AG04450 (cell line): ENCODE measurements around the gene CASKIN1. TPM values are rescaled to one million over a fixed set of nuclear protein-coding genes. Genes with fewer than 3 reads are reported as not detected.

Experiments
- CTCF ChIA-PET: fragments of 300-600, 350-600 bp; formaldehyde crosslinking; extraction: SDS; loops from one replicate; lab custom pipeline; 2022; ENCODE audit warnings: antibody characterized with exemption, inconsistent platforms; lab: Charles Lee
- POLR2A ChIA-PET: fragments of 350-600 bp; formaldehyde crosslinking; extraction: SDS; loops from one replicate; lab custom pipeline; 2021; ENCODE audit warnings: antibody characterized with exemption, inconsistent platforms; lab: Yijun Ruan, JAX
- DNase-seq: peaks from one replicate; pipeline ENCODE4 v3.0.0-alpha.2; 2011; ENCODE audit warnings: low read depth, low spot score
- H3K27ac ChIP-seq: one replicate; pipeline ENCODE4 v1.5.1; 2012; ENCODE audit warnings: low read depth, low read length, control low read depth
- H3K27me3 ChIP-seq: one replicate; pipeline ENCODE4 v1.6.0; 2012; ENCODE audit warnings: low read length; ENCODE audit not compliant: control insufficient read depth, insufficient read depth
- H3K4me3 ChIP-seq: 2 replicates; pipeline ENCODE4 v1.5.1; 2011; ENCODE audit warnings: mild to moderate bottlenecking, low read depth, low read length, control low read depth
- H3K9me3 ChIP-seq: 2 replicates; pipeline ENCODE4 v1.5.1; 2012; ENCODE audit warnings: low read length; ENCODE audit not compliant: control insufficient read depth, insufficient read depth
- polyA plus RNA-seq: library from polyadenylated mRNA; depleted of rRNA; stranded (reverse); fragments of >200 nt; gene quantifications from 2 replicates; pipeline ENCODE4 v1.2.3, GENCODE V29; 2011
- TF ChIP-seq, protein P1 (sequence below): IDR thresholded peaks from 2 replicates; pipeline ENCODE4 v1.5.1; 2011; ENCODE audit warnings: low read depth, low read length, control low read depth, inconsistent platforms

Gene CASKIN1
- polyA plus RNA-seq, 1 experiment, result 0.02 TPM

DNA sequence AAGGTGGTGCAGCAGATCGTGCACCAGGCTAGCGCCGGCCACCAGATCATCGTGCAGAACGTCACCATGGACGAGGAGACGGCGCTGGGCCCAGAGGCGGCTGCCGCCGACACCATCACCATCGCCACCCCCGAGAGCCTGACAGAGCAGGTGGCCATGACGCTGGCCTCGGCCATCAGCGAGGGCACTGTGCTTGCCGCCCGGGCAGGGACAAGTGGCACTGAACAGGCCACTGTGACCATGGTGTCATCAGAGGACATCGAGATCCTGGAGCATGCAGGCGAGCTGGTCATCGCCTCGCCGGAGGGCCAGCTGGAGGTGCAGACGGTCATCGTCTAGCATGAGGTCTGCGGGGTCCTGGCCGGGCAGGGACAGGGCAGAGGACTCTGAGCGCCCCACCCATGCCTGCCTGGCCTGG lies 38.8 kb upstream of the CASKIN1 start:
- CTCF ChIA-PET, result interaction anchor here (0.7 kb wide), 1 partner anchor 227 kb away, joined by 9 read pairs; no protein-coding TSS in a partner anchor

DNA sequence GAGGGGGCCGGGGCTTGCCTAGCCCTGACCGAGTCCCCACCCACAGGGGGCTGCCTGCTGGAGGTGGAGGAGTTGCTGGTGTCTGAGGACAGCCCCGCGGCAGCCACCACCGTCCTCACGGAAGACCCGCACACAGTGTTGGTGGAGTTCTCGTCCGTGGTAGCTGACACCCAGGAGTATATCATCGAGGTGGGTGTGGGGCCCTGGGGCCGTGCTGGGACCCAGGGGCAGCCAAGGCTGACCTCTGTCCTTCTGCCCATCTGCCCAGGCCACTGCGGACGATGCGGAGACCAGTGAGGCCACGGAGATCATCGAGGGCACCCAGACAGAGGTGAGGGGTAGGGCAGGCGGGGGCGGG lies 38.4 kb upstream of the CASKIN1 start:
- ChIA-PET CTCF (no interaction called here), POLR2A (no interaction called here)
- TF ChIP-seq, protein P1, sequence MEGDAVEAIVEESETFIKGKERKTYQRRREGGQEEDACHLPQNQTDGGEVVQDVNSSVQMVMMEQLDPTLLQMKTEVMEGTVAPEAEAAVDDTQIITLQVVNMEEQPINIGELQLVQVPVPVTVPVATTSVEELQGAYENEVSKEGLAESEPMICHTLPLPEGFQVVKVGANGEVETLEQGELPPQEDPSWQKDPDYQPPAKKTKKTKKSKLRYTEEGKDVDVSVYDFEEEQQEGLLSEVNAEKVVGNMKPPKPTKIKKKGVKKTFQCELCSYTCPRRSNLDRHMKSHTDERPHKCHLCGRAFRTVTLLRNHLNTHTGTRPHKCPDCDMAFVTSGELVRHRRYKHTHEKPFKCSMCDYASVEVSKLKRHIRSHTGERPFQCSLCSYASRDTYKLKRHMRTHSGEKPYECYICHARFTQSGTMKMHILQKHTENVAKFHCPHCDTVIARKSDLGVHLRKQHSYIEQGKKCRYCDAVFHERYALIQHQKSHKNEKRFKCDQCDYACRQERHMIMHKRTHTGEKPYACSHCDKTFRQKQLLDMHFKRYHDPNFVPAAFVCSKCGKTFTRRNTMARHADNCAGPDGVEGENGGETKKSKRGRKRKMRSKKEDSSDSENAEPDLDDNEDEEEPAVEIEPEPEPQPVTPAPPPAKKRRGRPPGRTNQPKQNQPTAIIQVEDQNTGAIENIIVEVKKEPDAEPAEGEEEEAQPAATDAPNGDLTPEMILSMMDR, result no peak
- H3K27ac ChIP-seq, result no peak overlapping the region
- H3K9me3 ChIP-seq, result no peaks in the 10 kb centered on the region; the same call in 1 of the 2 replicates
- H3K27me3 ChIP-seq, result peaks cover 13% of the 10 kb centered on the region
- DNase-seq, result no peak
- no peak overlapping the region for H3K4me3 ChIP-seq

More for the DNA sequence above, 38.8 kb upstream of the CASKIN1 start:
- DNase-seq, result no peak
- POLR2A ChIA-PET, result interaction anchor here (1.2 kb wide), 1 partner anchor 21 kb away, joined by 3 read pairs; the partner anchor contains the start of gene PGP
- Histone ChIP-seq H3K9me3 (no peaks in the 10 kb centered on the region; the same call in 1 of the 2 replicates), H3K27me3 (peaks cover 13% of the 10 kb centered on the region), H3K4me3 (no peak overlapping the region), H3K27ac (no peak overlapping the region)
- TF ChIP-seq, protein P1, result no peak

DNA sequence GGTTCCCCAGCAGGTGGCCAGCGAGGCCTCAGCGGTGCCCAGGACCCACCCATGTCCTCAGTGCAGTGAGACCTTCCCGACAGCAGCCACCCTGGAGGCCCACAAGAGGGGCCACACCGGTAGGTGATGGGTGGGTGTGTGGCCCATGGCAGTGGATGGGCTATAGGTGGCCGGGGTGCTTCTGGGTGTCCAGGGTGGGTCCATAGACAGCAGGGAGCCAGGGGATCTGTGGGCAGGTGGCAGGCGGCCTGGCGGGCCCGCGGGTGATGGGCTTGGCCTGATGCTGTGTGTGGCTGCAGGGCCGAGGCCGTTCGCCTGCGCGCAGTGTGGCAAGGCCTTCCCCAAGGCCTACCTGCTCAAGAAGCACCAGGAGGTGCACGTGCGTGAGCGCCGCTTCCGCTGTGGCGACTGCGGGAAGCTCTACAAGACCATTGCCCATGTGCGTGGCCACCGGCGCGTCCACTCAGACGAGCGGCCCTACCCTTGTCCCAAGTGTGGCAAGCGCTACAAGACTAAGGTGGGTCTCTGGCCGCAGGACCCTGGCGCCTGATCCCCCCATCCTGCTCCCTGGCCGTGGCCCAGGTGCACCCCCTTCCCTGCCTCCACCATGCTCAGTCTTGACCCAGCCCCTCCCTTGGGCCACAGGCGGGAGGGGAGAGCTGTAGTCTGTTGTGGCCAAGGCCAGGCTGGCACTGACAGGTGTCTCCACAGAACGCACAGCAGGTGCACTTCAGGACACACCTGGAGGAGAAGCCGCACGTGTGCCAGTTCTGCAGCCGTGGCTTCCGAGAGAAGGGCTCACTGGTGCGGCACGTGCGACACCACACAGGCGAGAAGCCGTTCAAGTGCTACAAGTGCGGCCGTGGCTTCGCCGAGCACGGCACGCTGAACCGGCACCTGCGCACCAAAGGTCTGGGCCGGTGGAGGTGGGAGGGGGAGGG lies 37.7 kb upstream of the CASKIN1 start:
- ChIA-PET POLR2A (no interaction called here), CTCF (no interaction called here)
- DNase-seq, result no peak
- Histone ChIP-seq H3K4me3 (no peak overlapping the region), H3K9me3 (no peaks in the 10 kb centered on the region; the same call in 1 of the 2 replicates), H3K27ac (no peak overlapping the region), H3K27me3 (peaks cover 13% of the 10 kb centered on the region)
- TF ChIP-seq, protein P1, result no peak

DNA sequence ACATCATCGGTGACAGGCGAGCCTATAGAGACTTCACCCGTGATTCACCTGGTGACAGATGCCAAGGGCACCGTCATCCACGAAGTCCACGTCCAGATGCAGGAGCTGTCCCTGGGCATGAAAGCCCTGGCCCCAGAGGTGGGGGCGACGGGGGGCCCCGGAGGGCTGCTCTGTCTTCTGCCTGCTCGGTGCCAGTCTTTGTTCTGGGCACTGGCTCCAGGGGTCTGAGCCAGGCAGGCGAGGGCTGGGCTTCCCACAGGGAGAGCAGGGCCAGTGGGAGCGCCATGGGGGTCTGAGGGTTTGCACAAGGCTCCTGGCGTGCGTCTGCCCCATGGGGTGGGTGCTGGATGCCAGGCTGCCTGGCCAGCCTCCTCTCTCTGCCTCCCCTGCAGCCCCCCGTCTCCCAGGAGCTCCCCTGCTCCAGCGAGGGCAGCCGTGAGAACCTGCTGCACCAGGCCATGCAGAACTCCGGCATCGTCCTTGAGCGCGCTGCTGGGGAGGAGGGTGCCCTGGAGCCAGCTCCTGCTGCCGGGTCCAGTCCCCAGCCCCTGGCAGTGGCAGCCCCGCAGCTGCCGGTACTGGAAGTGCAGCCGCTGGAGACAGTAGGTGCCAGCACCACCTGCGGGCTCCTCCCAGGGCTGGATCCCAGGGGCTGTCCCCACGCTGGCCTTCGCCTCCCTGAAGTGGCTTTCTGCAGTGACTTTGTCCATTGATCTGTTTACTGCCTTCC lies 36.8 kb upstream of the CASKIN1 start:
- Histone ChIP-seq H3K9me3 (no peaks in the 10 kb centered on the region; the same call in 1 of the 2 replicates), H3K27ac (no peak overlapping the region), H3K4me3 (no peak overlapping the region), H3K27me3 (peaks cover 13% of the 10 kb centered on the region)
- TF ChIP-seq, protein P1, result no peak
- ChIA-PET CTCF (no interaction called here), POLR2A (interaction anchor here (0.7 kb wide), 1 partner anchor 78 kb away, joined by 3 read pairs; the partner anchor contains the start of gene TRAF7)
- DNase-seq, result no peak
